Peyer's patch (tissue), 4 donors: ENCODE measurements around the gene PAX9. TPM values are rescaled to one million over a fixed set of nuclear protein-coding genes. Genes with fewer than 3 reads are reported as not detected.

Source experiments
- DNase-seq, 3 donors: peaks; one replicate each; pipeline ENCODE4 v3.0.0-alpha.2; 2017 to 2019
- H3K27ac ChIP-seq, 4 donors: fragments of 200-600 bp; sonication (generic); one replicate each; pipeline ENCODE4 v1.5.1; 2016 to 2019
- H3K27me3 ChIP-seq, 2 donors: fragments of 200-600 bp; sonication (generic); one replicate each; pipeline ENCODE4 v1.5.1; 2019
- H3K36me3 ChIP-seq, 3 donors: fragments of 200-600 bp; sonication (generic); one replicate each; pipeline ENCODE4 v1.5.1; 2016 to 2019
- H3K4me1 ChIP-seq, 4 donors: fragments of 200-600 bp; sonication (generic); one replicate each; pipeline ENCODE4 v1.5.1; 2016 to 2019
- H3K4me3 ChIP-seq, 4 donors: fragments of 200-600 bp; sonication (generic); 1 replicate in 3 of 4; 2 replicates in 1 of 4; pipeline ENCODE4 v1.5.1; 2016 to 2019; ENCODE audit warnings: mild to moderate bottlenecking in 1 of 4
- H3K9me3 ChIP-seq, 4 donors: fragments of 200-600 bp; sonication (generic); one replicate each; pipeline ENCODE4 v1.5.1; 2016 to 2019; ENCODE audit warnings: mild to moderate bottlenecking in 1 of 4
- CTCF ChIP-seq, 6 experiments: fragments of 450-650 bp in 4 of 6; fragments of 200-600 bp in 2 of 6; sonication (generic) in 1 of 6; IDR thresholded peaks; one replicate each; pipeline ENCODE4 v1.5.1; 2017 to 2019; ENCODE audit warnings: antibody characterized with exemption in 6 of 6, mild to moderate bottlenecking in 3 of 6, moderate library complexity in 1 of 6
- POLR2A ChIP-seq, 2 donors: fragments of 450-650 bp; IDR thresholded peaks; one replicate each; pipeline ENCODE4 v1.5.1; 2017; ENCODE audit warnings: antibody characterized with exemption in 2 of 2, mild to moderate bottlenecking in 2 of 2, moderate library complexity in 2 of 2
- total RNA-seq, 4 donors: library from RNA; depleted of rRNA; stranded (reverse); fragments of >200 nt; gene quantifications; one replicate each; pipeline ENCODE4 v1.1.0, GENCODE V29; 2016

Gene PAX9
- total RNA-seq, 4 donors from 2014 or later = not detected

- Histone ChIP-seq H3K36me3 (no peaks in the 10 kb centered on the region), H3K4me3 (no peak overlapping the region), H3K9me3 (no peaks in the 10 kb centered on the region), H3K27me3 (peaks cover 0 to 51% of the 10 kb centered on the region in 2 donors), H3K4me1 (peaks cover 0 to 29% (median 0%) of the 10 kb centered on the region in 4 donors), H3K27ac (no peak overlapping the region)
- no peak for DNase-seq
- TF ChIP-seq POLR2A (IDR thresholded peaks at IDR 0.05) = no peak
- no peak for TF ChIP-seq CTCF (IDR thresholded peaks at IDR 0.05)
These were observed 9.0 kb upstream of the PAX9 start for GRCh38 chr14:36652542-36653201.

- Histone ChIP-seq H3K27me3 (peaks cover 0 to 51% of the 10 kb centered on the region in 2 donors), H3K27ac (no peak overlapping the region), H3K9me3 (no peaks in the 10 kb centered on the region), H3K4me3 (no peak overlapping the region), H3K4me1 (peaks cover 0 to 23% (median 0%) of the 10 kb centered on the region in 4 donors), H3K36me3 (no peaks in the 10 kb centered on the region)
- no peak for DNase-seq
- TF ChIP-seq CTCF (IDR thresholded peaks at IDR 0.05) = no peak
- TF ChIP-seq POLR2A (IDR thresholded peaks at IDR 0.05) = no peak
These were observed 8.2 kb upstream of the PAX9 start for GRCh38 chr14:36653413-36653812.

GRCh38 chr14:36653962-36654793 lies 7.5 kb upstream of the PAX9 start:
- Histone ChIP-seq H3K36me3 (no peaks in the 10 kb centered on the region), H3K9me3 (no peaks in the 10 kb centered on the region), H3K4me3 (no peak overlapping the region), H3K27me3 (peaks cover 0 to 57% of the 10 kb centered on the region in 2 donors), H3K4me1 (peaks cover 0 to 22% (median 0%) of the 10 kb centered on the region in 4 donors), H3K27ac (no peak overlapping the region)
- TF ChIP-seq CTCF (IDR thresholded peaks at IDR 0.05) (no peak), POLR2A (IDR thresholded peaks at IDR 0.05) (no peak)
- DNase-seq = no peak

- no peak for TF ChIP-seq POLR2A (IDR thresholded peaks at IDR 0.05)
- no peak for TF ChIP-seq CTCF (IDR thresholded peaks at IDR 0.05)
These were observed 6.8 kb upstream of the PAX9 start for GRCh38 chr14:36654794-36655381.

GRCh38 chr14:36655571-36655962 lies 6.1 kb upstream of the PAX9 start:
- no peak overlapping the region for H3K27ac ChIP-seq
- H3K9me3 ChIP-seq = no peaks in the 10 kb centered on the region
- H3K4me3 ChIP-seq = no peak overlapping the region
- H3K36me3 ChIP-seq = no peaks in the 10 kb centered on the region
- H3K27me3 ChIP-seq = peaks cover 0 to 71% of the 10 kb centered on the region in 2 donors
- peaks cover 0 to 22% (median 0%) of the 10 kb centered on the region in 4 donors for H3K4me1 ChIP-seq
- TF ChIP-seq POLR2A (IDR thresholded peaks at IDR 0.05) (no peak), CTCF (IDR thresholded peaks at IDR 0.05) (no peak)
- DNase-seq = no peak

More at GRCh38 chr14:36654794-36655381, 6.8 kb upstream of the PAX9 start:
- no peak overlapping the region for H3K27ac ChIP-seq
- no peaks in the 10 kb centered on the region for H3K9me3 ChIP-seq
- H3K36me3 ChIP-seq = no peaks in the 10 kb centered on the region
- H3K4me1 ChIP-seq = peaks cover 0 to 22% (median 0%) of the 10 kb centered on the region in 4 donors
- DNase-seq = no peak
- peaks cover 0 to 64% of the 10 kb centered on the region in 2 donors for H3K27me3 ChIP-seq
- no peak overlapping the region for H3K4me3 ChIP-seq
